Effector memory CD8-positive, alpha-beta T cell (primary cell): Measurements from ENCODE around the gene GNB1.

Experiments
- ATAC-seq: fragments of 150-1000 bp; cut with Tn5 transposase; replicated peaks from 2 replicates; pipeline ENCODE4 v1.10.0; 2021; ENCODE audit warnings: mild to moderate bottlenecking, moderate library complexity
- DNase-seq, 3 experiments: peaks; one replicate each; pipeline ENCODE4 v3.0.0; 2021
- H3K27ac Mint-ChIP-seq, 2 donors: one replicate each; pipeline ENCODE4 v1.8.0; 2022; ENCODE audit warnings: mild to moderate bottlenecking in 2 of 2, mixed read lengths in 2 of 2, moderate library complexity in 2 of 2
- H3K27me3 Mint-ChIP-seq, 2 donors: one replicate each; pipeline ENCODE4 v1.8.0; 2022; ENCODE audit warnings: mixed read lengths in 2 of 2
- H3K36me3 Mint-ChIP-seq: one replicate; pipeline ENCODE4 v1.8.0; 2022; ENCODE audit warnings: mild to moderate bottlenecking, moderate library complexity, mixed read lengths; ENCODE audit not compliant: insufficient read depth
- H3K4me1 Mint-ChIP-seq, 2 donors: one replicate each; pipeline ENCODE4 v1.8.0; 2022; ENCODE audit warnings: low read depth in 2 of 2, mixed read lengths in 2 of 2
- H3K4me3 Mint-ChIP-seq, 2 donors: one replicate each; pipeline ENCODE4 v1.8.0; 2022; ENCODE audit warnings: mild to moderate bottlenecking in 2 of 2, mixed read lengths in 2 of 2, moderate library complexity in 2 of 2
- H3K9me3 Mint-ChIP-seq, 2 donors: one replicate each; pipeline ENCODE4 v1.8.0; 2022; ENCODE audit warnings: mixed read lengths in 2 of 2

Gene GNB1

GRCh38 chr1:1841575-1841995 is 49.3 kb downstream of the GNB1 start:
- Mint-ChIP-seq H3K9me3 (no peaks in the 10 kb centered on the region), H3K4me3 (peak overlapping the region; percentile 45 to 69), H3K27ac (peak overlapping the region; percentile 73 to 92), H3K27me3 (no peaks in the 10 kb centered on the region), H3K4me1 (peaks cover 40 to 56% of the 10 kb centered on the region in 2 donors), H3K36me3 (peaks cover 41% of the 10 kb centered on the region)
- no peak for ATAC-seq
- no peak for DNase-seq

GRCh38 chr1:1839311-1839965 is 51.4 kb downstream of the GNB1 start:
- ATAC-seq (no peak), DNase-seq (no peak)
- Mint-ChIP-seq H3K27ac (peak overlapping the region; percentile 71 to 73), H3K36me3 (peaks cover 53% of the 10 kb centered on the region), H3K4me1 (peaks cover 30 to 43% of the 10 kb centered on the region in 2 donors), H3K4me3 (no peak overlapping the region), H3K9me3 (no peaks in the 10 kb centered on the region), H3K27me3 (no peaks in the 10 kb centered on the region)

- Mint-ChIP-seq H3K4me1 (peaks cover 31 to 34% of the 10 kb centered on the region in 2 donors), H3K27ac (no peak overlapping the region), H3K4me3 (no peak overlapping the region), H3K36me3 (peaks cover 70% of the 10 kb centered on the region), H3K27me3 (no peaks in the 10 kb centered on the region), H3K9me3 (no peaks in the 10 kb centered on the region)
- ATAC-seq (no peak), DNase-seq (no peak)
Observed at GRCh38 chr1:1836119-1836518, 54.8 kb downstream of the GNB1 start.

- ATAC-seq, result no peak
- peaks cover 28 to 32% of the 10 kb centered on the region in 2 donors for H3K4me1 Mint-ChIP-seq
Observed at GRCh38 chr1:1835546-1835945, 55.3 kb downstream of the GNB1 start.

GRCh38 chr1:1833916-1834325 is 57.0 kb downstream of the GNB1 start:
- H3K27ac Mint-ChIP-seq, result peak overlapping the region; percentile 70 to 77
- ATAC-seq (no peak), DNase-seq (no peak)
- H3K9me3 Mint-ChIP-seq, result no peaks in the 10 kb centered on the region
- no peaks in the 10 kb centered on the region for H3K27me3 Mint-ChIP-seq
- peaks cover 80% of the 10 kb centered on the region for H3K36me3 Mint-ChIP-seq
- peaks cover 31% of the 10 kb centered on the region in 2 donors for H3K4me1 Mint-ChIP-seq
- peak overlapping the region in 1 of 2 donors; percentile 5 for H3K4me3 Mint-ChIP-seq

More at GRCh38 chr1:1835546-1835945, 55.3 kb downstream of the GNB1 start:
- DNase-seq, result no peak
- H3K27me3 Mint-ChIP-seq, result no peaks in the 10 kb centered on the region
- H3K4me3 Mint-ChIP-seq, result no peak overlapping the region
- H3K36me3 Mint-ChIP-seq, result peaks cover 70% of the 10 kb centered on the region
- H3K27ac Mint-ChIP-seq, result peak overlapping the region in 1 of 2 donors; percentile 73
- H3K9me3 Mint-ChIP-seq, result no peaks in the 10 kb centered on the region

GRCh38 chr1:1833456-1833855 is 57.4 kb downstream of the GNB1 start:
- Mint-ChIP-seq H3K9me3 (no peaks in the 10 kb centered on the region), H3K36me3 (peaks cover 79% of the 10 kb centered on the region), H3K4me3 (no peak overlapping the region), H3K27me3 (no peaks in the 10 kb centered on the region), H3K4me1 (peaks cover 31% of the 10 kb centered on the region in 2 donors), H3K27ac (peak overlapping the region; percentile 70 to 77)
- DNase-seq, result no peak
- no peak for ATAC-seq

GRCh38 chr1:1832820-1833219 is 58.1 kb downstream of the GNB1 start:
- Mint-ChIP-seq H3K27ac (peak overlapping the region; percentile 70 to 77), H3K4me1 (peaks cover 31% of the 10 kb centered on the region in 2 donors), H3K4me3 (no peak overlapping the region), H3K36me3 (peaks cover 80% of the 10 kb centered on the region), H3K27me3 (no peaks in the 10 kb centered on the region), H3K9me3 (no peaks in the 10 kb centered on the region)
- no peak for ATAC-seq
- no peak for DNase-seq

- H3K4me1 Mint-ChIP-seq, result peaks cover 31 to 33% of the 10 kb centered on the region in 2 donors
Observed at GRCh38 chr1:1832166-1832565, 58.7 kb downstream of the GNB1 start.

GRCh38 chr1:1827089-1827848 is 63.6 kb downstream of the GNB1 start:
- H3K36me3 Mint-ChIP-seq, result peaks cover 71% of the 10 kb centered on the region
- H3K9me3 Mint-ChIP-seq, result no peaks in the 10 kb centered on the region
- no peak for DNase-seq
- peak overlapping the region; percentile 73 to 92 for H3K27ac Mint-ChIP-seq
- ATAC-seq, result no peak
- no peaks in the 10 kb centered on the region for H3K27me3 Mint-ChIP-seq
- peaks cover 22 to 30% of the 10 kb centered on the region in 2 donors for H3K4me1 Mint-ChIP-seq
- H3K4me3 Mint-ChIP-seq, result no peak overlapping the region

More at GRCh38 chr1:1832166-1832565, 58.7 kb downstream of the GNB1 start:
- no peaks in the 10 kb centered on the region for H3K9me3 Mint-ChIP-seq
- H3K4me3 Mint-ChIP-seq, result no peak overlapping the region
- H3K36me3 Mint-ChIP-seq, result peaks cover 75% of the 10 kb centered on the region
- no peak for ATAC-seq
- no peaks in the 10 kb centered on the region for H3K27me3 Mint-ChIP-seq
- H3K27ac Mint-ChIP-seq, result peak overlapping the region; percentile 70 to 77
- DNase-seq, result no peak

- peaks cover 76% of the 10 kb centered on the region for H3K36me3 Mint-ChIP-seq
- ATAC-seq (no peak), DNase-seq (no peak)
- peaks cover 20 to 30% of the 10 kb centered on the region in 2 donors for H3K4me1 Mint-ChIP-seq
- H3K4me3 Mint-ChIP-seq, result no peak overlapping the region
- H3K9me3 Mint-ChIP-seq, result no peaks in the 10 kb centered on the region
- H3K27me3 Mint-ChIP-seq, result no peaks in the 10 kb centered on the region
- peak overlapping the region; percentile 46 to 92 for H3K27ac Mint-ChIP-seq
Observed at GRCh38 chr1:1826356-1827088, 64.4 kb downstream of the GNB1 start.

- Mint-ChIP-seq H3K27me3 (no peaks in the 10 kb centered on the region), H3K27ac (peak overlapping the region; percentile 88 to 92), H3K4me3 (peak overlapping the region; percentile 19 to 45), H3K36me3 (peaks cover 78% of the 10 kb centered on the region), H3K4me1 (peaks cover 20 to 30% of the 10 kb centered on the region in 2 donors), H3K9me3 (no peaks in the 10 kb centered on the region)
- DNase-seq (no peak), ATAC-seq (no peak)
Observed at GRCh38 chr1:1825217-1825616, 65.7 kb downstream of the GNB1 start.

GRCh38 chr1:1819762-1820161 is 71.1 kb downstream of the GNB1 start:
- no peak for ATAC-seq
- Mint-ChIP-seq H3K4me3 (no peak overlapping the region), H3K27ac (no peak overlapping the region), H3K9me3 (no peaks in the 10 kb centered on the region), H3K4me1 (peaks cover 5 to 8% of the 10 kb centered on the region in 2 donors), H3K27me3 (no peaks in the 10 kb centered on the region), H3K36me3 (peaks cover 77% of the 10 kb centered on the region)
- DNase-seq, result no peak

- Mint-ChIP-seq H3K4me1 (peaks cover 5 to 13% of the 10 kb centered on the region in 2 donors), H3K36me3 (peaks cover 76% of the 10 kb centered on the region), H3K27me3 (no peaks in the 10 kb centered on the region), H3K27ac (peak overlapping the region in 1 of 2 donors; percentile 77), H3K4me3 (no peak overlapping the region), H3K9me3 (no peaks in the 10 kb centered on the region)
- DNase-seq (no peak), ATAC-seq (no peak)
Observed at GRCh38 chr1:1817221-1817620, 73.7 kb downstream of the GNB1 start.
